ENCODE results near the gene APP.

The APP gene

DNA sequence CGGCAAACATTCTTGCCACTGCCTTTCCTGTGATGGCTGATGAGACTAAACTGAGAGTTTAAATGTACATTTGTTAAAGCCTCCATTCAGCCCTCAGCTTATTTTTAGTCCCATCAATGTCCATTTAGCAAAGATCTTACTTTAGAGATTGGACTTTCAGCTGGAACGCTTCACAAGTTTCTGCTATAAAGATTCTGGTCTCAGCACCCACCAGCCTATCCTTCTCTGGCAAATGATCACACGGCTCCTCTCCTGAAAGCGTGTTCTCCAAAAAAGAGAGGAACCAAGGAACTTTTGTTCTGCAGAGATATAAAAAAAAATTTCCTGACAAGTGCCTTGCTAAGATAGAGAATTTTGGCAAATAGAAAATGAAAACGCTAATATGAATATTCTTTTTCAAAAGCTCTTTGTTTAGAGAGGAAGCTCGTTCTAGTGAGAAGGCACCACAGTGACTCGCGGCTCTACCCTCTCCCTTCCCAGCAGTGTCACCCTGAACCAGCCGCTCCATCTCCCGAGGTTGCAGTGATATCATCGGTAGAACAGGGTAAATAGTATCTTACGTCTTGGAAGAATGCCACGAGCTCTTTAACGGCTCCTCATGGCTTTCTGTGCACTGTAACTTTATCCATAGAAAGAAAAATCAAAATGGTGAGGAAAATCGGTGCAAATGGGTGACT lies 200.2 kb downstream of the APP start:
- H3K27ac ChIP-seq (replicated peaks): no peak overlapping the region
- no peak for DNase-seq (ENCODE audit: low read depth in 1 of 2, low spot score in 1 of 2)
- H3K27me3 ChIP-seq (ENCODE audit: insufficient read depth, poor library complexity, severe bottlenecking): no peaks in the 10 kb centered on the region
- TF ChIP-seq, protein P1, sequence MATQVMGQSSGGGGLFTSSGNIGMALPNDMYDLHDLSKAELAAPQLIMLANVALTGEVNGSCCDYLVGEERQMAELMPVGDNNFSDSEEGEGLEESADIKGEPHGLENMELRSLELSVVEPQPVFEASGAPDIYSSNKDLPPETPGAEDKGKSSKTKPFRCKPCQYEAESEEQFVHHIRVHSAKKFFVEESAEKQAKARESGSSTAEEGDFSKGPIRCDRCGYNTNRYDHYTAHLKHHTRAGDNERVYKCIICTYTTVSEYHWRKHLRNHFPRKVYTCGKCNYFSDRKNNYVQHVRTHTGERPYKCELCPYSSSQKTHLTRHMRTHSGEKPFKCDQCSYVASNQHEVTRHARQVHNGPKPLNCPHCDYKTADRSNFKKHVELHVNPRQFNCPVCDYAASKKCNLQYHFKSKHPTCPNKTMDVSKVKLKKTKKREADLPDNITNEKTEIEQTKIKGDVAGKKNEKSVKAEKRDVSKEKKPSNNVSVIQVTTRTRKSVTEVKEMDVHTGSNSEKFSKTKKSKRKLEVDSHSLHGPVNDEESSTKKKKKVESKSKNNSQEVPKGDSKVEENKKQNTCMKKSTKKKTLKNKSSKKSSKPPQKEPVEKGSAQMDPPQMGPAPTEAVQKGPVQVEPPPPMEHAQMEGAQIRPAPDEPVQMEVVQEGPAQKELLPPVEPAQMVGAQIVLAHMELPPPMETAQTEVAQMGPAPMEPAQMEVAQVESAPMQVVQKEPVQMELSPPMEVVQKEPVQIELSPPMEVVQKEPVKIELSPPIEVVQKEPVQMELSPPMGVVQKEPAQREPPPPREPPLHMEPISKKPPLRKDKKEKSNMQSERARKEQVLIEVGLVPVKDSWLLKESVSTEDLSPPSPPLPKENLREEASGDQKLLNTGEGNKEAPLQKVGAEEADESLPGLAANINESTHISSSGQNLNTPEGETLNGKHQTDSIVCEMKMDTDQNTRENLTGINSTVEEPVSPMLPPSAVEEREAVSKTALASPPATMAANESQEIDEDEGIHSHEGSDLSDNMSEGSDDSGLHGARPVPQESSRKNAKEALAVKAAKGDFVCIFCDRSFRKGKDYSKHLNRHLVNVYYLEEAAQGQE (IDR thresholded peaks at IDR 0.05; ENCODE audit: insufficient replicate concordance, low read depth): no peak
- no peak for TF ChIP-seq POLR2AphosphoS5 (IDR thresholded peaks at IDR 0.05; ENCODE audit: low read depth)
- no peak for TF ChIP-seq SPI1 (IDR thresholded peaks at IDR 0.05; ENCODE audit: borderline replicate concordance, low read depth)
- no peak for TF ChIP-seq GABPA (IDR thresholded peaks at IDR 0.05; ENCODE audit: low read depth)
- TF ChIP-seq, protein P2, sequence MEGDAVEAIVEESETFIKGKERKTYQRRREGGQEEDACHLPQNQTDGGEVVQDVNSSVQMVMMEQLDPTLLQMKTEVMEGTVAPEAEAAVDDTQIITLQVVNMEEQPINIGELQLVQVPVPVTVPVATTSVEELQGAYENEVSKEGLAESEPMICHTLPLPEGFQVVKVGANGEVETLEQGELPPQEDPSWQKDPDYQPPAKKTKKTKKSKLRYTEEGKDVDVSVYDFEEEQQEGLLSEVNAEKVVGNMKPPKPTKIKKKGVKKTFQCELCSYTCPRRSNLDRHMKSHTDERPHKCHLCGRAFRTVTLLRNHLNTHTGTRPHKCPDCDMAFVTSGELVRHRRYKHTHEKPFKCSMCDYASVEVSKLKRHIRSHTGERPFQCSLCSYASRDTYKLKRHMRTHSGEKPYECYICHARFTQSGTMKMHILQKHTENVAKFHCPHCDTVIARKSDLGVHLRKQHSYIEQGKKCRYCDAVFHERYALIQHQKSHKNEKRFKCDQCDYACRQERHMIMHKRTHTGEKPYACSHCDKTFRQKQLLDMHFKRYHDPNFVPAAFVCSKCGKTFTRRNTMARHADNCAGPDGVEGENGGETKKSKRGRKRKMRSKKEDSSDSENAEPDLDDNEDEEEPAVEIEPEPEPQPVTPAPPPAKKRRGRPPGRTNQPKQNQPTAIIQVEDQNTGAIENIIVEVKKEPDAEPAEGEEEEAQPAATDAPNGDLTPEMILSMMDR (IDR thresholded peaks at IDR 0.05; ENCODE audit: insufficient read depth, low read length): no peak
- H3K4me3 ChIP-seq (replicated peaks; ENCODE audit: insufficient read depth, low read length): no peak overlapping the region

DNA sequence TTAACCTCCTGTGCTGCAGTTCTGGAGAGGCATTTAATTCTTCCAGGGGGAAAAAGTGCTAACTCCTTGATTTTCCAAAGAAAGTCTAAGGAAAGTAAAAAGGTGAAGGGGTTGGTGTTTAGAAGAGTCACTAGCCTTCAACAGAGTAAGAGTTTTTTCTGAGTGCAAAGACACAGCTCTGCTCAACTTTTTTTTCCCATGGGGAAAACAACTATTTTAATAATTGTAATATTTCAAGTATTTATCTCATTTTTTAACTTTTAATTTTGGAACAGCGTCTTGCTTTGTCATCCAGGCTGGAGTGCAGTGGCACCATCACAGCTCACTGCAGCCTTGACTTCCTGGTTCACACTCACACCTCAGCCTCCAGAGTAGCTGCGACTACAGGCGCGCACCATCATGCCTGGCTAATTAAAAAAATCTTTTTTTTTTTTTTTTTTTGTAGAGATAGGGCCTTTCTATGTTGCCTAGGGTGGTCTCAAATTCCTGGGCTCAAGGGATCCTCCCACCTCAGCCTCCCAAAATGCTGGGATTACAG lies 202.6 kb downstream of the APP start:
- DNase-seq (ENCODE audit: low read depth in 1 of 2, low spot score in 1 of 2): peak in 1 of 2 experiments; percentile 6
- H3K4me3 ChIP-seq (replicated peaks; ENCODE audit: insufficient read depth, low read length): no peak overlapping the region
- no peaks in the 10 kb centered on the region for H3K27me3 ChIP-seq (ENCODE audit: insufficient read depth, poor library complexity, severe bottlenecking)
- TF ChIP-seq, protein P1 (IDR thresholded peaks at IDR 0.05; ENCODE audit: insufficient replicate concordance, low read depth): no peak
- TF ChIP-seq, protein P2 (IDR thresholded peaks at IDR 0.05; ENCODE audit: insufficient read depth, low read length): no peak
- TF ChIP-seq POLR2AphosphoS5 (IDR thresholded peaks at IDR 0.05; ENCODE audit: low read depth) (no peak), SPI1 (IDR thresholded peaks at IDR 0.05; ENCODE audit: borderline replicate concordance, low read depth) (no peak), GABPA (IDR thresholded peaks at IDR 0.05; ENCODE audit: low read depth) (no peak)
- H3K27ac ChIP-seq (replicated peaks): peak overlapping the region; percentile 67

DNA sequence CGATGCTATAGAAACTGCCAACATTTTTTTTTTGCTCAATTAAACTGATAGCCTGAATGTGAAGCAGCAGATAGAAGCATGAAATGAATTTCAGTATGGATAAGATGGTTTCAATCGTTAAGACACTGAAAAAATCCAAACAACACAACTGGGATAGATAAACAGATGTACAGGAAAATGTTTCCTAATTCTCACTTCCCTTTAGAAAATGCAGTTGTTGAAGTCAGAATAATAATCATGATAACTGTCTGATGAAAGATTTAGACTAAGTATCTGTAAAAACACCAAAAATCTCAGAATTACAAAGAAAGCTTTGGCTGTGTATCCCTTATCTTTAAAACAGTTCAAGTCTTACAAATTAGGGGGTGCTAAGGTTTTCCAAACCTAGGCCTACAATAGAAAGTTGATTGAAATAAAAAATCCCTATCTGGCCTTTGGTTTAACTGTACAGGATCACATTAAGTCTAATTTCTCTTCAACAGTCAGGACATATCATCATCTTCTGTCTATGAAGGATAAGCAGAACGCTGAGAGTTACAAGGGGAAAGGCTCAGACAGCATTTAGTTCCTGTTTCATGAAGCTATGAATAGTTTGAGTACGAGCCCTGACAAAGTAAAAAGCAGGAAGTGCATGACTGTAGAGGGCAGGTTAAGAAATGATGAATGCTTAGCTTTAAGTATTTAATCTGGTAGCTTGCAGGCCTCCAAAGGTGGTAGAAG lies 203.2 kb downstream of the APP start:
- TF ChIP-seq, protein P2 (IDR thresholded peaks at IDR 0.05; ENCODE audit: insufficient read depth, low read length): no peak
- peak; percentile 94 for TF ChIP-seq SPI1 (IDR thresholded peaks at IDR 0.05; ENCODE audit: borderline replicate concordance, low read depth)
- Histone ChIP-seq H3K27me3 (ENCODE audit: insufficient read depth, poor library complexity, severe bottlenecking) (no peaks in the 10 kb centered on the region), H3K27ac (replicated peaks) (peak overlapping the region; percentile 67), H3K4me3 (replicated peaks; ENCODE audit: insufficient read depth, low read length) (no peak overlapping the region)
- DNase-seq (ENCODE audit: low read depth in 1 of 2, low spot score in 1 of 2): peak in 1 of 2 experiments; percentile 66
